Measurements from ENCODE around the gene WNT2B. TPM values are rescaled to one million over a fixed set of nuclear protein-coding genes. Genes with fewer than 3 reads are reported as not detected.

The WNT2B gene
- polyA plus RNA-seq, 1 donor: 4.7 TPM

- DNase-seq (ENCODE audit: low read depth): no peak
Measured at GRCh38 chr1:112527266-112528010, 18.7 kb downstream of the WNT2B start.

GRCh38 chr1:112528076-112528475 is 19.3 kb downstream of the WNT2B start:
- no peak for DNase-seq (ENCODE audit: low read depth)

GRCh38 chr1:112529301-112529700 is 20.5 kb downstream of the WNT2B start:
- DNase-seq (ENCODE audit: low read depth): no peak

- no peak for DNase-seq (ENCODE audit: low read depth)
Measured at GRCh38 chr1:112530832-112531231, 22.1 kb downstream of the WNT2B start.

GRCh38 chr1:112532064-112532463 is 23.3 kb downstream of the WNT2B start:
- no peak for DNase-seq (ENCODE audit: low read depth)

GRCh38 chr1:112533029-112533428 is 24.3 kb downstream of the WNT2B start:
- DNase-seq (ENCODE audit: low read depth): no peak

GRCh38 chr1:112536561-112536960 is 27.8 kb downstream of the WNT2B start:
- no peak for DNase-seq (ENCODE audit: low read depth)

GRCh38 chr1:112537456-112537855 is 28.7 kb downstream of the WNT2B start:
- DNase-seq (ENCODE audit: low read depth): no peak

GRCh38 chr1:112538883-112539282 is 30.1 kb downstream of the WNT2B start:
- DNase-seq (ENCODE audit: low read depth): no peak

- peak; percentile 32 for DNase-seq (ENCODE audit: low read depth)
Measured at GRCh38 chr1:112540226-112540794, 31.5 kb downstream of the WNT2B start.

- DNase-seq (ENCODE audit: low read depth): no peak
Measured at GRCh38 chr1:112541299-112541698, 32.5 kb downstream of the WNT2B start.

- no peak for DNase-seq (ENCODE audit: low read depth)
Measured at GRCh38 chr1:112542206-112542973, 33.6 kb downstream of the WNT2B start.

GRCh38 chr1:112544011-112544688 is 35.4 kb downstream of the WNT2B start:
- DNase-seq (ENCODE audit: low read depth): no peak

GRCh38 chr1:112544751-112545150 is 36.0 kb downstream of the WNT2B start:
- no peak for DNase-seq (ENCODE audit: low read depth)

- no peak for DNase-seq (ENCODE audit: low read depth)
Measured at GRCh38 chr1:112546076-112546475, 37.3 kb downstream of the WNT2B start.

- DNase-seq (ENCODE audit: low read depth): no peak
Measured at GRCh38 chr1:112548547-112548946, 39.8 kb downstream of the WNT2B start.

- no peak for DNase-seq (ENCODE audit: low read depth)
Measured at GRCh38 chr1:112549590-112549989, 40.8 kb downstream of the WNT2B start.

GRCh38 chr1:112554411-112554810 is 45.6 kb downstream of the WNT2B start:
- DNase-seq (ENCODE audit: low read depth): no peak

- DNase-seq (ENCODE audit: low read depth): no peak
Measured at GRCh38 chr1:112557385-112557784, 48.6 kb downstream of the WNT2B start.

- DNase-seq (ENCODE audit: low read depth): no peak
Measured at GRCh38 chr1:112558634-112559033, 49.9 kb downstream of the WNT2B start.

- no peak for DNase-seq (ENCODE audit: low read depth)
Measured at GRCh38 chr1:112563341-112563740, 54.6 kb downstream of the WNT2B start.

GRCh38 chr1:112564081-112564480 is 55.3 kb downstream of the WNT2B start:
- DNase-seq (ENCODE audit: low read depth): no peak

Data from forelimb muscle (tissue), 1 donor.